ENCODE results near the gene TSKU.

- TF ChIP-seq CTCF (conservative IDR thresholded peaks at IDR 0.05 in 1 of 2, IDR thresholded peaks at IDR 0.05 in 1 of 2; ENCODE audit: low read depth in 1 of 2, low read length in 2 of 2) (no peak), EZH2 (IDR thresholded peaks at IDR 0.05; ENCODE audit: low read length, missing control alignments) (no peak)
These were observed 444 bp upstream of the TSKU start for GRCh38 chr11:76782531-76783293.
